ENCODE data around the gene CPEB3. TPM values are rescaled to one million over a fixed set of nuclear protein-coding genes. Genes with fewer than 3 reads are reported as not detected.
A peak's percentile ranks its signal among the peaks of the same experiment; 100 is the strongest.
"Not testable (repeated sequence)": the region's sequence is repeated elsewhere in the genome, so short reads cannot be mapped to it uniquely, and the experiment has no call there.

The CPEB3 gene
- total RNA-seq, 6 experiments from 2014 or later, result 0.85 to 1.1 (median 1.0) TPM

GRCh38 chr10:92222603-92223262, 68.1 kb downstream of the CPEB3 start:
- Mint-ChIP-seq H3K4me3 (peak overlapping the region; percentile 27; the same call in 1 of the 2 replicates), H3K9me3 (no peaks in the 10 kb centered on the region), H3K36me3 (ENCODE audit: low read depth) (peaks cover 4% of the 10 kb centered on the region), H3K27ac (peak overlapping the region; percentile 56), H3K27me3 (ENCODE audit: insufficient read depth) (peaks cover 2% of the 10 kb centered on the region), H3K4me1 (ENCODE audit: low read depth) (peaks cover 45% of the 10 kb centered on the region)
- TF ChIP-seq CTCF (IDR thresholded peaks at IDR 0.05), result no peak
- DNase-seq, result peak; percentile 78

- Mint-ChIP-seq H3K27ac (no peak overlapping the region), H3K4me1 (ENCODE audit: low read depth) (peaks cover 39% of the 10 kb centered on the region), H3K4me3 (no peak overlapping the region), H3K36me3 (ENCODE audit: low read depth) (no peaks in the 10 kb centered on the region), H3K9me3 (no peaks in the 10 kb centered on the region), H3K27me3 (ENCODE audit: insufficient read depth) (no peaks in the 10 kb centered on the region)
- DNase-seq, result no peak
- no peak for TF ChIP-seq CTCF (IDR thresholded peaks at IDR 0.05)
Measured at GRCh38 chr10:92219559-92219958, 71.3 kb downstream of the CPEB3 start.

DNA sequence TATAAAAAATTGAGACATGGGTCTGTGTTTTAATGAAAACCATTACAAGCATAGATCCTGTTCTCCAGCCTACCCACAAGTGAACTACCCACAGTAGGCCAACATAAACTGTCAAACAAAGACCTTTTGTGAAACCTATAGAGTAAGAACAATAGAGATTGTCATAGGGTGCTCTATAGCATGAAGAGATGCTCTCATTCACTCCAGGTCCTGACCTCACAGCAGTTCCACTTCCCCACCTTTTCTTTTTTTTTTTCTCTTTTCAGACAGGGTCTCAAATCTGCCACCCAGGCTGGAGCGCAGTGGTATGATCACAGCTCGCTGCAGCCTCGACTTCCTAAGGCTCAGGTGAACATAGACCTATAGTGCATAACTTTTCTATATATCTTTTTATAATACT, 72.3 kb downstream of the CPEB3 start:
- H3K4me3 Mint-ChIP-seq, result no peak overlapping the region
- H3K4me1 Mint-ChIP-seq (ENCODE audit: low read depth), result peaks cover 32% of the 10 kb centered on the region
- H3K27ac Mint-ChIP-seq, result no peak overlapping the region
- no peaks in the 10 kb centered on the region for H3K36me3 Mint-ChIP-seq (ENCODE audit: low read depth)
- TF ChIP-seq CTCF (IDR thresholded peaks at IDR 0.05), result no peak
- no peaks in the 10 kb centered on the region for H3K9me3 Mint-ChIP-seq
- no peak for DNase-seq
- no peaks in the 10 kb centered on the region for H3K27me3 Mint-ChIP-seq (ENCODE audit: insufficient read depth)

GRCh38 chr10:92216608-92217007, 74.3 kb downstream of the CPEB3 start:
- H3K4me1 Mint-ChIP-seq (ENCODE audit: low read depth), result peaks cover 19% of the 10 kb centered on the region
- H3K27ac Mint-ChIP-seq; H3K9me3 Mint-ChIP-seq; H3K4me3 Mint-ChIP-seq; DNase-seq; H3K27me3 Mint-ChIP-seq (ENCODE audit: insufficient read depth); H3K36me3 Mint-ChIP-seq (ENCODE audit: low read depth): not testable (repeated sequence)

DNA sequence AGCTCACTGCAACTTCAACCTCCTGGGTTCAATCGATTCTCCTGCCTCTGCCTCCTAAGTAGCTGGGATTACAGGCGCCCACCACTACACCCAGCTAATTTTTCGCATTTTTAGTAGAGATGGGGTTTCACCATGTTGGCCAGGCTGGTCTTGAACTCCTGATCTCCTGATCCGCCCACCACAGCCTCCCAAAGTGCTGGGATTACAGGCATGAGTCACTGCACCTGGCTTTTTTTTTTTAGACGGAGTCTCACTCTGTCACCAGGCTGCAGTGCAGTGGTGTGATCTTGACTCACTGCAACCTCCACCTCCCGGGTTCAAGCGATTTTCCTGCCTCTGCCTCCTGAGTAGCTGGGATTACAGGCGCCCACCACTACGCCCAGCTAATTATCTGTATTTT, 75.7 kb downstream of the CPEB3 start:
- H3K27ac Mint-ChIP-seq; H3K4me3 Mint-ChIP-seq; H3K36me3 Mint-ChIP-seq (ENCODE audit: low read depth); DNase-seq; H3K9me3 Mint-ChIP-seq; H3K27me3 Mint-ChIP-seq (ENCODE audit: insufficient read depth): not testable (repeated sequence)
- H3K4me1 Mint-ChIP-seq (ENCODE audit: low read depth), result peaks cover 21% of the 10 kb centered on the region

- DNase-seq, result no peak
- Mint-ChIP-seq H3K27me3 (ENCODE audit: insufficient read depth) (no peaks in the 10 kb centered on the region), H3K36me3 (ENCODE audit: low read depth) (no peaks in the 10 kb centered on the region), H3K9me3 (no peaks in the 10 kb centered on the region), H3K4me1 (ENCODE audit: low read depth) (peaks cover 20% of the 10 kb centered on the region), H3K4me3 (no peak overlapping the region), H3K27ac (no peak overlapping the region; the same call in 1 of the 2 replicates)
- no peak for TF ChIP-seq CTCF (IDR thresholded peaks at IDR 0.05)
Measured at GRCh38 chr10:92213049-92213448, 77.8 kb downstream of the CPEB3 start.

Measured in HFFc6 (cell line).